Measurements from ENCODE around the gene C1QL3. TPM values are rescaled to one million over a fixed set of nuclear protein-coding genes. Genes with fewer than 3 reads are reported as not detected.
A peak's percentile ranks its signal among the peaks of the same experiment; 100 is the strongest.

Gene C1QL3
- total RNA-seq, 3 donors from 2014 or later: 0.16 TPM; not detected in 2

- intact Hi-C loops (cut with DNase I, micrococcal nuclease): no loop called here
- no peaks in the 10 kb centered on the region for H3K36me3 ChIP-seq (ENCODE audit: low read depth)
- DNase-seq (no peak), ATAC-seq (no peak)
- H3K4me3 ChIP-seq: no peak overlapping the region
- H3K4me1 ChIP-seq (ENCODE audit: low read depth): no peaks in the 10 kb centered on the region
- no peaks in the 10 kb centered on the region for H3K9me3 ChIP-seq
- no peak for TF ChIP-seq CTCF (IDR thresholded peaks at IDR 0.05)
Observed at GRCh38 chr10:16559236-16559773, 37.6 kb upstream of the C1QL3 start.

- intact Hi-C loops (cut with DNase I, micrococcal nuclease): no loop called here
- Histone ChIP-seq H3K4me1 (ENCODE audit: low read depth) (no peaks in the 10 kb centered on the region), H3K36me3 (ENCODE audit: low read depth) (no peaks in the 10 kb centered on the region), H3K4me3 (no peak overlapping the region), H3K9me3 (no peaks in the 10 kb centered on the region)
- no peak for DNase-seq
- no peak for TF ChIP-seq CTCF (IDR thresholded peaks at IDR 0.05)
- no peak for ATAC-seq
Observed at GRCh38 chr10:16547973-16548372, 26.3 kb upstream of the C1QL3 start.

- Histone ChIP-seq H3K36me3 (ENCODE audit: low read depth) (no peaks in the 10 kb centered on the region), H3K9me3 (no peaks in the 10 kb centered on the region), H3K4me3 (no peak overlapping the region), H3K4me1 (ENCODE audit: low read depth) (no peaks in the 10 kb centered on the region)
- intact Hi-C loops (cut with DNase I, micrococcal nuclease): no loop called here
- peak; percentile 17 for TF ChIP-seq CTCF (IDR thresholded peaks at IDR 0.05)
- DNase-seq: no peak
- ATAC-seq: peak; percentile 36
Observed at GRCh38 chr10:16545116-16545736, 23.5 kb upstream of the C1QL3 start.

- Histone ChIP-seq H3K4me3 (no peak overlapping the region), H3K36me3 (ENCODE audit: low read depth) (no peaks in the 10 kb centered on the region), H3K9me3 (no peaks in the 10 kb centered on the region), H3K4me1 (ENCODE audit: low read depth) (no peaks in the 10 kb centered on the region)
- no peak for TF ChIP-seq CTCF (IDR thresholded peaks at IDR 0.05)
- ATAC-seq: no peak
- intact Hi-C loops (cut with DNase I, micrococcal nuclease): no loop called here
- no peak for DNase-seq
Observed at GRCh38 chr10:16544591-16544990, 22.9 kb upstream of the C1QL3 start.

- no peaks in the 10 kb centered on the region for H3K36me3 ChIP-seq (ENCODE audit: low read depth)
- intact Hi-C loops (cut with DNase I, micrococcal nuclease): no loop called here
- no peak overlapping the region for H3K4me3 ChIP-seq
- no peak for DNase-seq
- no peaks in the 10 kb centered on the region for H3K9me3 ChIP-seq
- ATAC-seq: no peak
- no peaks in the 10 kb centered on the region for H3K4me1 ChIP-seq (ENCODE audit: low read depth)
- no peak for TF ChIP-seq CTCF (IDR thresholded peaks at IDR 0.05)
Observed at GRCh38 chr10:16544099-16544498, 22.4 kb upstream of the C1QL3 start.

Data from mucosa of descending colon (tissue), 3 donors.